Measurements from ENCODE around the gene TNRC6C. TPM values are rescaled to one million over a fixed set of nuclear protein-coding genes. Genes with fewer than 3 reads are reported as not detected.
A peak's percentile ranks its signal among the peaks of the same experiment; 100 is the strongest.

Gene TNRC6C
- total RNA-seq, 3 donors from 2014 or later (not counting 1 experiment from before 2014, with no cell fraction given), result 74.3 to 100 (median 76.3) TPM

- Mint-ChIP-seq H3K36me3 (peaks cover 6% of the 10 kb centered on the region), H3K4me3 (no peak overlapping the region), H3K27me3 (ENCODE audit: low read depth in 2 of 2) (no peaks in the 10 kb centered on the region), H3K27ac (no peak overlapping the region), H3K4me1 (peaks cover 37 to 56% of the 10 kb centered on the region in 2 donors), H3K9me3 (no peaks in the 10 kb centered on the region)
- WGBS (ENCODE audit: insufficient coverage), result 97% methylated on average over 9 of the region's 9 CpGs
- TF ChIP-seq CTCF (IDR thresholded peaks at IDR 0.05), result no peak
- Histone ChIP-seq H3K9me3 (ENCODE audit: control insufficient read depth, insufficient read depth, low read length) (no peaks in the 10 kb centered on the region), H3K4me3 (ENCODE audit: low read length) (no peak overlapping the region), H3K27ac (ENCODE audit: low read length) (no peak overlapping the region), H3K27me3 (ENCODE audit: control insufficient read depth, insufficient read depth, low read length) (no peaks in the 10 kb centered on the region), H3K36me3 (ENCODE audit: control insufficient read depth, insufficient read depth, low read length) (peaks cover 91% of the 10 kb centered on the region), H3K4me1 (ENCODE audit: control insufficient read depth, insufficient read depth, low read length) (peaks cover 70% of the 10 kb centered on the region)
- intact Hi-C loops (cut with micrococcal nuclease), result no loop called here
- no peak for DNase-seq
- ATAC-seq, result no peak
Observed at GRCh38 chr17:78116411-78116810, 157.9 kb downstream of the TNRC6C start.

GRCh38 chr17:78117027-78117981, 158.8 kb downstream of the TNRC6C start:
- H3K4me3 Mint-ChIP-seq, result peak overlapping the region; percentile 63
- no peaks in the 10 kb centered on the region for H3K9me3 Mint-ChIP-seq
- peak in 1 of 2 donors; percentile 61 for DNase-seq
- H3K27me3 Mint-ChIP-seq (ENCODE audit: low read depth in 2 of 2), result no peaks in the 10 kb centered on the region
- H3K4me1 Mint-ChIP-seq, result peaks cover 45 to 64% of the 10 kb centered on the region in 2 donors
- peaks cover 76% of the 10 kb centered on the region for H3K4me1 ChIP-seq (ENCODE audit: control insufficient read depth, insufficient read depth, low read length)
- H3K36me3 Mint-ChIP-seq, result peaks cover 5% of the 10 kb centered on the region
- ATAC-seq, result no peak
- H3K9me3 ChIP-seq (ENCODE audit: control insufficient read depth, insufficient read depth, low read length), result no peaks in the 10 kb centered on the region
- WGBS (ENCODE audit: insufficient coverage), result 66% methylated on average over 41 of the region's 41 CpGs
- no peaks in the 10 kb centered on the region for H3K27me3 ChIP-seq (ENCODE audit: control insufficient read depth, insufficient read depth, low read length)
- H3K4me3 ChIP-seq (ENCODE audit: low read length), result no peak overlapping the region
- peaks cover 88% of the 10 kb centered on the region for H3K36me3 ChIP-seq (ENCODE audit: control insufficient read depth, insufficient read depth, low read length)
- intact Hi-C loops (cut with micrococcal nuclease), result no loop called here
- TF ChIP-seq CTCF (IDR thresholded peaks at IDR 0.05), result peak; percentile 16
- H3K27ac Mint-ChIP-seq, result peak overlapping the region; percentile 70
- H3K27ac ChIP-seq (ENCODE audit: low read length), result peak overlapping the region; percentile 29

- H3K36me3 Mint-ChIP-seq, result no peaks in the 10 kb centered on the region
- H3K27me3 ChIP-seq (ENCODE audit: control insufficient read depth, insufficient read depth, low read length), result no peaks in the 10 kb centered on the region
- no peak overlapping the region for H3K27ac ChIP-seq (ENCODE audit: low read length)
- H3K27ac Mint-ChIP-seq, result no peak overlapping the region
- 89% methylated on average over 14 of the region's 14 CpGs for WGBS (ENCODE audit: insufficient coverage)
- H3K4me3 Mint-ChIP-seq, result no peak overlapping the region
- intact Hi-C loops (cut with micrococcal nuclease), result no loop called here
- H3K9me3 ChIP-seq (ENCODE audit: control insufficient read depth, insufficient read depth, low read length), result no peaks in the 10 kb centered on the region
- DNase-seq, result no peak
- peaks cover 76% of the 10 kb centered on the region for H3K4me1 ChIP-seq (ENCODE audit: control insufficient read depth, insufficient read depth, low read length)
- TF ChIP-seq CTCF (IDR thresholded peaks at IDR 0.05), result no peak
- no peak overlapping the region for H3K4me3 ChIP-seq (ENCODE audit: low read length)
- no peaks in the 10 kb centered on the region for H3K9me3 Mint-ChIP-seq
- H3K36me3 ChIP-seq (ENCODE audit: control insufficient read depth, insufficient read depth, low read length), result peaks cover 88% of the 10 kb centered on the region
- peaks cover 39 to 64% of the 10 kb centered on the region in 2 donors for H3K4me1 Mint-ChIP-seq
- no peaks in the 10 kb centered on the region for H3K27me3 Mint-ChIP-seq (ENCODE audit: low read depth in 2 of 2)
- ATAC-seq, result no peak
Observed at GRCh38 chr17:78118801-78119241, 160.3 kb downstream of the TNRC6C start.
